Left renal cortex interstitium (tissue), 4 donors: ENCODE results near the gene SERPINB6. TPM values are rescaled to one million over a fixed set of nuclear protein-coding genes. Genes with fewer than 3 reads are reported as not detected.
"Not testable (repeated sequence)": the region's sequence is repeated elsewhere in the genome, so short reads cannot be mapped to it uniquely, and the experiment has no call there.

Source experiments
- DNase-seq, 4 donors: peaks; one replicate each; pipeline ENCODE4 v3.0.0-alpha.2; 2013; ENCODE audit warnings: low read depth in 4 of 4, low spot score in 2 of 4, missing footprints in 1 of 4
- polyA plus RNA-seq, 4 donors: library from polyadenylated mRNA; unstranded; fragments of 120-200 nt; gene quantifications; one replicate each; pipeline ENCODE4 v1.2.1, GENCODE V29; 2013; ENCODE audit not compliant: insufficient read length in 4 of 4

Gene SERPINB6
- polyA plus RNA-seq, 4 donors: 85.8 to 89.4 (median 88.3) TPM

DNA sequence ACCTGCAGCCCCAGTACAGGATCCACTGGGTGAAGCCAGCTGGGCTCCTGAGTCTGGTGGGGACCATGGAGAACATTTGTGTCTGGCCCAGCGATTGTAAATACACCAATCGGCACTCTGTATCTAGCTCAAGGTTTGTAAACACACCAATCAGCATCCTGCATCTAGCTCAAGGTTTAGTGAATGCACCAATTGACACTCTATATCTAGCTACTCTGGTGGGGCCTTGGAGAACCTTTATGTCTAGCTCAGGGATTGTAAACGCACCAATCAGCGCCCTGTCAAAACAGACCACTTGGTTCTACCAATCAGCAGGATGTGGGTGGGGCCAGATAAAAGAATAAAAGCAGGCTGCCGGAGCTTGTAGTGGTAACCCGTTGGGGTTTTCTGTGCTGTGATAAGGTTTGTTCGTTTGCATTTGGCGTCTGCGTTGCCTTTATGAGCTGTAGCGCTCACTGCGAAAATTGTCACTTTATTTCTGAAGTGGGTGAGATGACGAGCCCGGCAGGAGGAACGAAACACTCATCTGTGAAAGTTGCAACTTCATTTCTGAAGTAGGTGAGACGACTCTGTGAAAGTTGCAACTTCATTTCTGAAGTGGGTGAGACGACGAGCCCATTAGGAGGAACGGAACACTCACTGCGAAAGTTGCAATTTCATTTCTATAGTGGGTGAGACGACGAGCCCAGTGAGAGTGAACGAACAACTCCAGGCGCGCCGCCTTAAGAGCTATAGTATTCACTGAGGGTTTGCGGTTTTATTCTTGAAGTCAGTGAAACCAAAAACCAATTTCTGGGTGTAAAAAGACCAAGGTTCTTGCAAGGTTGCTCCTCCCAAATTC, 31.1 kb downstream of the SERPINB6 start:
- no peak for DNase-seq

DNA sequence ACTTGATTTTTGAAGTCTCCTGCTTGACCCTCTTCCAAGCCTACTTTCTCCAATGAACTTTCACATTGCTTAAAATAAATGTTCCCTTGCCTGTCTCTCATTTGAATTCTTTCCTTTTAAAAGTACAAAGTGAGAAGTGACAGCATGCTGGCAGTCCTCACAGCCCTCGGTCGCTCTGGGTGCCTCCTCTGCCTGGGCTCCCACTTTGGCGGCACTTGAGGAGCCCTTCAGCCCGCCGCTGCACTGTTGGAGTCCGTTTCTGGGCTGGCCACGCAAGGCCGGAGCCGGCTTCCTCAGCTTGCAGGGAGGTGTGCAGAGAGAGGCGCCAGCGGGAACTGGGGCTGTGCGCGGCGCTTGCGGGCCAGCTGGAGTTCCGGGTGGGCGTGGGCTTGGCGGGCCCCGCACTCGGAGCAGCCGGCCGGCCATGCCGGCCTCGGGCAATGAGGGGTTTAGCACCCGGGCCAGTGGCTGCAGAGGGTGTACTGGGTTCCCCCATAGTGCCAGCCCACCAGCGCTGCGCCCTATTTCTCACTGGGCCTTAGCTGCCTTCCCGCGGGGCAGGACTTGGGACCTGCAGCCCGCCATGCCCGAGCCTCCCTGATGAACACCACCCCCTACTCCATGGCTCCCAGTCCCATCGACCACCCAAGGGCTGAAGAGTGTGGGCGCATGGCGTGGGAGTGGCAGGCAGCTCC, 31.9 kb downstream of the SERPINB6 start:
- no peak for DNase-seq

DNA sequence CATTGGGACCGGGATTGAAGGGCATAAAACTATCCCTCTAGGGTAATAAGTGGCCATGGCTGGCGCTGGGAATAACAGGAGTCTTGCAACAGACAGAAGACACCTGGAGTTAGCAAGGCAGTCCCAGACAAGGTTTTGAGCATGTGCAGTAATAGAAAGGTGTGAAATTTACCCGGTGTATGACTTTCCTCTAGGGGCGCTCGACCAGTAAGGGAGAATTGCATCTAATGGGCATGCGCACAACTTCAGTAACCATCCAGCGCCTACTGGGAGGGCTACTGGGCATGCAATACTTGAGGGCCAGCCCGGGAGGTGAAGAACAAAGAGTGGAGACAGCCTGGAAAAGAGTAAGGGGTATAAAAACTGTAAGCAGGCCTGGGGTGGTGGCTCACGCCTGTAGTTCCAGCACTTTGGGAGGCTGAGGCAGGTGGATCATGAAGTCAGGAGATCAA, 32.7 kb downstream of the SERPINB6 start:
- no peak for DNase-seq

DNA sequence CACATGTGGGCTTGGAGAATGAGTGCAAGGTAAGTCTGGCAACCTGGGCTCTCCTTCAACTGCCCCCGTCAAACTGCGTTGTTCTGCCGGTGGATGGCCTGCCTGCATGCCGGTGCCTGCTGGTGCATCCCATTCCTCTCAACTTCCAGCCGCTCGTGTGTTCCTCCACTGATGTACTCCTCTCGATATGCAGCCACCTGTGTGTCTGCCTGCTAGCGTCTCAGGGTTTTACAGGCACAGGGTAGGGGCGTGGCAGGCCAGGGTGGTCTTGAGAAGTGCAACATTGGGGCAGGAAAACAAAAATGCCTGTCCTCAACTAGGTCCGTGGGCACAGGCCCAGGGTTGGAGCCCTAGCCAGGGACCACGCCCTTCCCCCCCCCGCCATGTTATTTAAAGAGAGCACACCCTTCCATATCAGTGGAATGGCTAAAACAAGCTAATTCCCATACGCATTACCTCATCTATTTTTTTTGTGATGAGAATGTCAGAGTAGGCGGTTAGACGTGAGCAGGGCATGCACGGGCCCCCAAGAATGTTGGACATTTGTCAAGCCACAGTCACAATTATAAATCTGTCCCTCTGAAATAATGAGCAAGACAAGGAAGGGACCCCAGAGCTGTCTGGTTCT, 33.2 kb downstream of the SERPINB6 start:
- no peak for DNase-seq

DNA sequence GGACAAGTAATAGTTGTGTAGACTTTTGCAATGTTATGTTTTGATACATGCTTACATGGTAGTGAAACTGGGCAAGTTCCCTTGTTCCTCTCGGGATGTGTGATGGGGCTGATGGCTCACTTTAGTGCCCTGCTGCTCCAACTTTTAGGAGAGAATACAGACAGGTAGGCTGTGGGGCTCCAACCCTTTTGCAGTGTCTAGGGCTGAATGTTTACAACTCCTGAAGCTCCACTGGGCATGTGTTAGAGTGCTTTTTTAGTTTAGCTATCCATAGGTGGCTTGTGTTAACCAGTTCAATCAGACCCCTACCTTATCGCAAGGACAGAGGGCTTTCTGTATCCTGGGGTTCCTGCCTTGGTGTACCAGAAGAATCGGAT, 33.8 kb downstream of the SERPINB6 start:
- DNase-seq: no peak

DNA sequence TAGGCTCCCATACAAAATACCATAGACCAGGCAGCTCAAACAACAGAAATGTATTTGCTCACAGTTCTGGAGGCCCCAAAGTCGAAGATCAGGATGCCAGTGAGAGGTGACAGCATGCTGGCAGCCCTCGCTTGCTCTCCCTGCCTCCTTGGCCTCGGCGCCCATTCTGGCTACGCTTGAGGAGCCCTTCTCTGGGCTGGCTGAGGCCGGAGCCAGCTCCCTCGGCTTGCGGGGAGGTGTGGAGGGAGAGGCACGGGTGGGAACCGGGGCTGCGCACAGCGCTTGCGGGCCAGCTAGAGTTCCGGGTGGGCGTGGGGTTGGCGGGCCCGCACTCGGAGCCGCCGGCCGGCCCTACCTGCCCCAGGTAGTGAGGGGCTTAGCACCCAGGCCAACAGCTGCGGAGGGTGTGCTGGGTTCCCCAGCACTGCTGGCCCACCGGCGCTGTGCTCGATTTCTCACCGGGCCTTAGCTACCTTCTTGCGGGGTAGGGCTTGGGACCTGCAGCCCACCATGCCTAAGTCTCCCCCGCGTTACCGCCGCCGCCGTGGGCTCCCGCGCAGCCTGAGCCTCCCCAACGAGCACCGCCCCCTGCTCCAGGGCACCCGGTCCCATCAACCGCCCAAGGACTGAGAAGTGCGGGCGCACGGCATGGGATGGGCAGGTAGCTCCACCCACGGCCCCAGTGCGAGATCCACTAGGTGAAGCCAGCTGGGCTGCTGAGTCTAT, 35.6 kb downstream of the SERPINB6 start:
- DNase-seq: no peak

DNA sequence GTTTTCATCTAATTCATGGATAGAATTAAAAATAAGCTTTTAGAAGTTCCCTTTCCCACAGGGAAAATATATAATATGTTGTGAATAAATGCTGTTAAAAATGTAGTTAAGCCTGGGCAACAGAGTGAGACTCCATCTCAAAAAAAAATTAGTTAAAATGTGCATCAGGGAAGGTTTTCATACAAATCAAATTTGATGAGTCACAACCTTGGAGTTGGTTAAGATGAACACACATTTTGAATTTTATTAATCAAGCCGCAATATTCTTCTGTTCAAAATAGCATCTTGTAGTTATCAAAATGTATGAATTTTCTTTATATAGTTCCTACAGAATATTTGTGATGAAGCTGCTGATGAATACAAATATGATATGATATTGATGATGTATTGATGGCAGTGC, 37.3 kb downstream of the SERPINB6 start:
- DNase-seq: no peak

DNA sequence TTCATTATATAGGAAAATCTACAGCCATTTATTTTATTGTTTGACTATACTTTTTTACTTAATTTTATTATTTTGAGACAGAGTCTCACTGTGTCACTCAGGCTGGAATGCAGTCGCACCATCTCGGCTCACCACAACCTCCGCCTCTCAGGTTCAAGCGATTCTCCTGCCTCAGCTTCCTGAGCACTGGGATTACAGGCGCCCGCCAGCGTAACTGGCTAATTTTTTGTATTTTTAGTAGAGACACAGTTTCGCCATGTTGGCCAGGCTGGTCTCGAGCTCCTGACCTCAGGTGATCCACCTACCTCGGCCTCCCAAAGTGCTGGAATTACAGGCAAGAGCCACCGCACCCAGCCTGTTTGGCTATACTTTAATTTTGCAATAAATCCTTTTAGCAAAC, 38.5 kb downstream of the SERPINB6 start:
- not testable (repeated sequence) for DNase-seq

DNA sequence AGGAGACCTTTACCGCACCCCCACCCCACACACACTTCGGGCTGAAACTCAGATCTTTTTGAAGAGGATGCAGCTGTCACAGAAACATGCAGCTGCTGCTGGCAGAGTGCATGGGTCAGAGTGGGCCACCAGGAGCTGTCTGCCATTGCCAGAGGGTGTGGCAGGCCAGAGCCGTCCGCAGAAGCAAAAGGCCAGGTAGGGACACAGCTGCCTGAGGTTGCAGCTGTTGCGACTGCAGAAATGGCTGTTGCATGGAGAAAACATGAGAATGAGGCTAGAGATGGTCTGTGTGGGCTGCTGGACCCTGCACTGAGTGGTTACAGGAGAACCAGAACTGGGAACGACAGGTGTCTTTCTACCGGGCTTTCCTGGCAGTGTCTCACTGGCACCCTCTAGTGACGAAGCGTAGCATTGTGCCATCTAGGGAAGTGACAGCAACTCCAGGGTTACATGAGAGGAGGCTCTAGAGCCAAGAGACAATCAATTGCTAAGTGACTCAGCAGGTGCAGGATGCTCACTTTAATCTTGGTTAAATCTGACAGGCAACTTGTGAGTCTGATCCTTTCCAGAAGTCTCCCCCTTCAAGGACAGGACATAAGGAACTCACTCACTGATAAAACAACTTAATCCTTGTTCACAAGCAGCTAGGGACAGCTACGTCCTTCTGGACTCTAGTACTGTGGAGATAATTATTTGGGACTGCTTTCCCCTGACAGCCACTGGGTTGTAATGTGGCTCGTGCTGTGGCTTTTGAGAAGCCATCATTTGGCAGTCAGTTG, 39.2 kb downstream of the SERPINB6 start:
- DNase-seq: peak in 3 of 4 donors; percentile 42 to 65 (median 53)

DNA sequence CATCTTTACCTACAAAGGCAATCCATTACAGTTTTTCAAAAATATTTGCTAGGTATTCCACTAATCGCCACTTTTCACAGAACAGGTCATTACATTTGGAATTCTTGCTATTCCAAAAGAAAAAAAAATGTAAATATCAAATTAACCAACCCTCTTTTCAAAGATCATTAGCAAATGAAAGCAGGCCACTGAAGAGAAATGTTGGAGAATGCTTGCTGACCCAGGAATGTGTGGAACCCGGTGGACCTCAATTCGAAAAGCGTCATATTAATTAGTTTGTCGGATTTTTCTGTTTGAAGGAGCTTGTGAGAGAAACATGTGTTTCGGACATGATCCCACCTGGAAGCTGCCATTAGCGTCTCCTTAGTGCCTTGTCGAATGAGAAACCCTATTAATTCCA, 40.3 kb downstream of the SERPINB6 start:
- no peak for DNase-seq

DNA sequence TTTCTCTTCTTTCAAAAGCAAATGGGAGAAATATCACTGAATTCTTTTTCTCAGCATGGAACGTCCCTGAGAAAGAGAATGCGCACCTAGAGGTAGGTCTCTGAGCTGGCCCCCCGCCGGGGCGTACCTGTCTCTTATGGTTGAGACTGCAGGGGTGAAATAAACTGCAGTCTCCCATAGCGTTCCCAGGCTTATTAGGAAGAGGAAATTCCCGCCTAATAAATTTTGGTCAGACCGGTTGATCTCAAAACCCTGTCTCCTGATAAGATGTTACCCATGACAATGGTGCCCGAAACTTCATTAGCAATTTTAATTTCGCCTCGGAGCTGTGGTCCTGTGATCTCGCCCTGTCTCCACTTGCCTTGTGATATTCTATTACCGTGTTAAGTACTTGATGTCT, 43.4 kb downstream of the SERPINB6 start:
- not testable (repeated sequence) for DNase-seq

DNA sequence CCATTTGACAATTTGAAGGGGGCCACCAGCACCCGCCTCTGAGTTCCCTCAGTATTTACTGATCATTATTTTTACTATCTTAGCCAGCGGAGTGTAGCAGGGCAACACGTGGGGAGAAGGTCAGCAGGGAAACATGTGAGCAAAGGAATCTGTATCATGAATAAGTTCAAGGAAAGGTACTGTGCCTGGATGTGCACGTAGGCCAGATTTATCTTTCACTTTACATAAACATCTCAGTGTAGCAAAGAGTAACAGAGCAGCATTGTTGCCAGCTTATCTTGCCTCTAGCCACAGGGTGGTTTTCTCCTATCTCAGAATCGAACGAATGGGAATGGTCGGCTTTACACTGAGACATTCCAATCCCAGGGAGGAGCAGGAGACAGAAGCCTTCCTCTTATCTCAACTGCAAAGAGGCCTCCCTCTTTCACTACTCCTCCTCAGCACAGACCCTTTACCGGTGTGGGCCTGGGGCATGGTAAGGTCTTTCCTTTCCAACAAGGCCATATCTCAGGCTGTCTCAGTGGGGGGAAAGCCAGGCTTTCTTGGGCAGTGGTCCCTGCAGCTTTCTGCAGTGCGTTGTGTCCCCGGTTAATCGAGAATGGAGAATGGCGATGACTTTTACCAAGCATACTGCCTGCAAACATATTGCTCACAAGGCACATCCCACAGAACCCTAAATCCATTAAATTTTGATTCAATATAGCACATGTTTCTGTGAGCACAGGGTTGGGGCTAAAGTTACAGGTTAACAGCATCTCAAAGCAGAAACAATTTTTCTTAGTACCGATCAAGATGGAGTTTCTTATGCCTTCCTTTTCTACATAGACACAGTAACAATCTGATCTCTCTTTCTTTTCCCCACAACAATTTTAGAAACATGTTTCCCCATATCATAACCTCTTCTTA, 45.3 kb downstream of the SERPINB6 start:
- DNase-seq: not testable (repeated sequence)

DNA sequence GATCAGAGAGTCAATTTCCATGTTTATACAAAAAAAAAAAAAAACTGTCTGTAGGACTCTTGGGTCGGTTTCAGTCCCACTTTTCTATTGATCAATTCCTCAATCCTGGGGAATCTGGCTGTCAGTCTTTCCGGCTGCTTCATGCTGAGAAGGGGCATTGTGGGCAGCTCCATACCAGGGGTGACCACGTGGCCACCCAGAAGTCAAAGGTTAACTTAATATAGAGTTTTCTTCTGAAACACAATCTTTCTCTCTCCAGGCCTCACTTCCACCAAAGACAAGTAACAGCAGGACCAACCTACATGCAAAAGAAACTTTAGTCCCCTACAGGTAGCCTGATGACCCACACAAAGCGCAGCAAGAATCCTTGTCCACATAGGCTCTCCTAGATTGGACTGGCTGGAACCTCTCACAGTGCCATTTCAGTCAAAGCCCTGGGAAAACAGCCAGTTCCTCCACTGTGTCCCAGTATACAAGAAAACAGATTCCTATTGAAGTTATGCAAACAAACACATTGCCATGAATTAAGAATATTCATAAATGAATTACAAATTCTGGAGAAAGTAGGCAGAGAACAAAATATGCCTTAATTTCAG, 49.7 kb downstream of the SERPINB6 start:
- DNase-seq: no peak

DNA sequence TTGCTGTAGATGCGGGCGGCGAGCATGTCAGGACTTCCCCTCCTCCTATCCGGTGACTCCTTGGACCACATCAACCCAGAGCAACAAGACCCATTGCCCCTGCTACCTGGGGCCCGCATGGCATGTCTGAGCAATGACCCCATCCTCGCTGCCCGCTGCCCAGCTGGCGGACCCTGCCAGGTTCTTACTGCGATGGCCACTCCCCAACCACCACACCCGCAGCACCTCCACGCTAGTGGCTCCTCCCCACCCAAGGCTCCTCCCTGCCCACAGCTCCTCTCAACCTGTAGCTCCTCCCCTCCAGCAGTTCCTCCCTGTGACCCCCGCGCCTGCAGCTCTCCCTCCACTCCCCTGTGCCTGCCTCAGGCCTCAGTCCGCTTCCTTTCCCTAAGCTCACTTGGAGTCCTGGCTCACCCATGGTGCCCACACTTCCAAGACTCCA, 50.7 kb downstream of the SERPINB6 start:
- DNase-seq: no peak

DNA sequence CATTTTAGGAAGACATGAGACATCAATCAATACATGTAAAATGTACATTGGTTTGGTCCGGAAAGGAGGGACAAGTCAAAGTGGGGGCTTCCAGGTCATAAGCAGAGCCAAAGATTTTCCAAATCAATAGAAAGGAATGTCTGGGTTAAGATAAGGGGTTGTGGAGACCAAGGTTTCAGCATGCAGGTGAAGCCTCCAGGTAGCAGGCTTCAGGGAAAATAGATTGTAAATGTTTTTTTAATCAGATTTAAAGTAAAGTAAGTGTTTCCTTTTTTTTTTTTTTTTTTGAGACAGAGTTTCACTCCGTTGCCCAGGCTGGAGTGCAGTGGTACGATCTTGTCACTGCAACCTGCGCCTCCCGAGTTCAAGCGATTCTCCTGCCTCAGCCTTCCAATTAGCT, 51.5 kb downstream of the SERPINB6 start:
- DNase-seq: no peak

DNA sequence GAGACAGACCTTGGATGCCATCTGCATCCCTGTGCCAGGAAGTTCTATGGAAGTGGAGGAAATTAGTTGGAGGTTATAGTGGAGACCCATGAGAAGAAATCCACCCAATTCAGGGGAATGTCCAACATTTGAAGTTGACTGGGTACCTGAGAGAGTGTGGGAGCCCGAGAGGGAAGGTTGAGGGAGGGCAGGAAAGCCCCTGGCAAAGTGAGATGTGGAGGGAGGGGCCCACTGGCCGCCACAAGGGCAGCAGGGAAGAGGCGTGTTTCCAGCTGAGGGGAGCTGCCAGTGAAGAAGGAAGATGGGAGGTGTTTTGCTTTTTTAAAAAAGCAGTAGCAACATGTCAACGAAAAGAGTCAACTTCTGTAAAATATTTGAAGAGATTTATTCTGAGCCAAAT, 52.0 kb downstream of the SERPINB6 start:
- no peak for DNase-seq

DNA sequence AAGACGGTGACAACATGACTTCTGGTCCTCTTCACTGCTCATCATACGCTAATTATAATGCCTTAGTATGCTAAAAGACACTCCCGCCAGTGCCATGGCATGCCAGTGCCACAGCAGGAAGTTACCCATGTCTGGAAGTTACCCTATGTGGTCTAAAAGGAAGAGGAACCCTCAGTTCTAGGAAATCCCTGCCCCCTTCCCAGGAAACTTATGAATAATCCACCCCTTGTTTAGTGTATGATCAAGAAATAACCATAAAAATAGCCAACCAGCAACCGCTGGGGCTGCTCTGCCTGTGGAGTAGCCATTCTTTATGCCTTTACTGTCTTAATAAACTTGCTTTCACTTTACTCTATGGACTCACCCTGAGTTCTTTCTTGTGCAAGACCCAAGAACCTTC, 52.4 kb downstream of the SERPINB6 start:
- DNase-seq: no peak

DNA sequence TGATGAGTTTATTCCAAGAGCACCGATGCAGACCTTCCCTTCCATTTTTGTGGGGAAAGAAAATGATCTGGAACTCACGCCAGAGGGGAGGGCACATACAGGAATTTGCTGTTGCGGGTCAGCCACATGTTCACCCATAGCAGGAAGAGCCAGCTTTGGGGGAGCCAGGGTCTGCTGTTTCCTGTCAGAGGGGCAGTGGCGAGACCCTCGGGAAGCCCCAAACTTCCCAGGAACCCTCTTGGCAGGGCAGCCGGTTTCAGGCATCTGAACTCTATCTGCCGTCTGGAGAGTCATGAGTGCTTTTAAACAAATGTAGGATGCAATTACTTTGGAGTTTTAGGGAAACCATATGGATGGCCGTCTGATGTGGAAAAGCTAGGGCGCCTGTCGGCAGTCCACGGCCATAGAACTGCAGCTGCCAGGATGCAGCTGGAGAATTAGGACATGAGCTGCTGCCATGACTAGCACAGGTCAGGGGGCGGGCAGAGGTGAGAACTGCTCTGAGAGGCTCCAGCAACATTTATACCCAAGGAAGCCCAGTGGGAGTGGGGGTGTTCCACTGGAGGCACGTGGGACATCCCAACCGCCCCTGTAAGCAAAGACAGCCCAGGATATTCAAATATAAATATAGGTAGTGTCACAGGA, 53.4 kb downstream of the SERPINB6 start:
- DNase-seq: peak in 2 of 4 donors; percentile 20 to 40
